ENCODE data around the gene THAP12.
"Not testable (repeated sequence)": the region's sequence is repeated elsewhere in the genome, so short reads cannot be mapped to it uniquely, and the experiment has no call there.

The THAP12 gene

GRCh38 chr11:76323804-76324203, 57.1 kb downstream of the THAP12 start:
- DNase-seq, result no peak

GRCh38 chr11:76323375-76323774, 57.6 kb downstream of the THAP12 start:
- not testable (repeated sequence) for DNase-seq

GRCh38 chr11:76322942-76323341, 58.0 kb downstream of the THAP12 start:
- no peak for DNase-seq

- DNase-seq, result no peak
Observed at GRCh38 chr11:76322540-76322939, 58.4 kb downstream of the THAP12 start.

GRCh38 chr11:76321820-76322524, 59.0 kb downstream of the THAP12 start:
- no peak for DNase-seq

- DNase-seq, result no peak
Observed at GRCh38 chr11:76321340-76321739, 59.6 kb downstream of the THAP12 start.

- DNase-seq, result no peak
Observed at GRCh38 chr11:76320929-76321328, 60.0 kb downstream of the THAP12 start.

GRCh38 chr11:76319798-76320197, 61.1 kb downstream of the THAP12 start:
- not testable (repeated sequence) for DNase-seq

GRCh38 chr11:76318744-76319384, 62.1 kb downstream of the THAP12 start:
- DNase-seq, result peak; percentile 82 to 91 (median 87)

GRCh38 chr11:76317296-76317695, 63.6 kb downstream of the THAP12 start:
- no peak for DNase-seq

GRCh38 chr11:76316726-76317125, 64.2 kb downstream of the THAP12 start:
- DNase-seq, result no peak

- no peak for DNase-seq
Observed at GRCh38 chr11:76315182-76315853, 65.6 kb downstream of the THAP12 start.

- DNase-seq, result no peak
Observed at GRCh38 chr11:76314741-76315090, 66.2 kb downstream of the THAP12 start.

- peak in 1 of 3 donors; percentile 30 for DNase-seq
Observed at GRCh38 chr11:76313913-76314740, 66.8 kb downstream of the THAP12 start.

GRCh38 chr11:76313271-76313670, 67.7 kb downstream of the THAP12 start:
- DNase-seq, result no peak

- DNase-seq, result no peak
Observed at GRCh38 chr11:76310832-76311595, 69.9 kb downstream of the THAP12 start.

- DNase-seq, result no peak
Observed at GRCh38 chr11:76307978-76308747, 72.8 kb downstream of the THAP12 start.

- DNase-seq, result no peak
Observed at GRCh38 chr11:76307396-76307795, 73.5 kb downstream of the THAP12 start.

GRCh38 chr11:76303399-76303798, 77.5 kb downstream of the THAP12 start:
- no peak for DNase-seq

- no peak for DNase-seq
Observed at GRCh38 chr11:76302996-76303395, 77.9 kb downstream of the THAP12 start.
